HG02610 (cell line): ENCODE data around the gene HSPB1.
A peak's percentile ranks its signal among the peaks of the same experiment; 100 is the strongest.
"Not testable (repeated sequence)": the region's sequence is repeated elsewhere in the genome, so short reads cannot be mapped to it uniquely, and the experiment has no call there.

ENCODE experiments used
- ATAC-seq: cut with Tn5 transposase; IDR thresholded peaks from one replicate; pipeline ENCODE4 v1.9.1; 2021; ENCODE audit warnings: mild to moderate bottlenecking, moderate library complexity; ENCODE audit not compliant: unreplicated experiment

Gene HSPB1

GRCh38 chr7:76302347-76303201 lies at the start of gene HSPB1:
TSS of gene HSPB1 (plus strand) at chr7:76302673. CDS start at chr7:76302713, 40 bp downstream.
- peak; percentile 50 for ATAC-seq

DNA sequence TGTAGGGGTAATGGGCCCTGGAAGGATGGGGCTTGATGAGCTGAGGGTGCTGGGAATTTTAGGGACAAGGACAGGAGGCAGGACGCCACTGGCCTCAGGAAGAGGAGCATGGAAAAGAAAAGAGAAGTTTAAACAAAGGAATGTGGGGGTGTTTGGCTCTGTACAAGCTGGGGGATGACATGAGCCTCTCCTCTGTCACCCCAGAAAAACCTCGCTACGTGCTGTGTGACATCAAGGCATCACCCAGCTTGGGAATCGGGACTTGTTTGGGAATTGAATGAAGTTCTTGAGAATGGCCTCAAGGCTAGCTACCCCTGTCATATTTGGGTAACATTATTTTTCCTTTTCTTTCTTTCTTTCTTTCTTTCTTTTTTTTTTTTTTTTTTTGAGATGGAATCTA lies 47.7 kb upstream of the HSPB1 start:
- ATAC-seq: no peak

- no peak for ATAC-seq
Observed at GRCh38 chr7:76257973-76258372, 44.5 kb upstream of the HSPB1 start.

DNA sequence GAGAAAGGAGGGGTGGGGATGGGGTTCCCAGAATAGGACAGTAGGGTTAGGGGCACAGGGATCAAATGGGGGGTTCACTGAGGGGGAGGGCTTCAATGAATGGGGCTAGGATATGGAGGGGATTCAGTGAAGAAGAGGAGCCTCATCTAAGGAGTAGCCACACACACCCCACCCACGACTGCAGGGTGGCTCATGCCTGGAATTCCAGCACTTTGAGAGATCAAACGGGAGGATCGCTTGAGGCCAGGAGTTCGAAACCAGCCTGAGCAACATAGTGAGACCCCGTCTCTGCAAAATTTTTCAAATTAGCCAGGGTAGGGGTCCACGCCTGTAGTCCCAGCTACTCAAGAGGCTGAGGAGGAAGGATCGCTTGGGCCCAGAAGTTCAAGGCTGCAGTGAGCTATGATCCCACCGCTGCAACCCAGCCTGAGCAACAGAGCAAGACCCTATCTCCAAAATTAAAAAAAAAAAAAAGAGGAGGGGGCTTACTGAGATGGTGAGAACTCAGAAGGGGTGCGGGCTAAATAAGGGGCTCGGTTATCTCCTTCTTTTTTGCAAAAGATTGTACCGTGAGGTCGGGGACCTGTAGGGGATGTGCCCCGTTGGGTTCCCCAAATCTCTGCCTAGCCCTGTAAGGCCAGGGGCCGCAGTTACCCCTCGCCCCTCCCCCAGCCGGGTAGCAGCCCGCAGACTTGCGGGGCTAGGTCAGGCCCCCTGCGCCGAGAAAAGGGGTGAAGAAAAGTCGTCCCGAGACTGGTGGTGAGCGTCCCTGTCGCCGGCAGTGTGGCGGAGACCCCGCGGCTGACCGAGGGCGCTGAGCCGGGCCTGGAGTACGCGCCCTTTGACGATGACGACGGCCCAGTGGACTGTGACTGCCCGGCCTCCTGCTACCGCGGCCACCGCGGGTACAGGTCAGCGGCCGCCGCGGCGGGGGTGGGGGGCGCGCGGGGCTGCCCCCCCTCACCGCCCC lies 43.1 kb upstream of the HSPB1 start:
- no peak for ATAC-seq

- no peak for ATAC-seq
Observed at GRCh38 chr7:76260171-76260703, 42.2 kb upstream of the HSPB1 start.

- ATAC-seq: no peak
Observed at GRCh38 chr7:76261329-76261728, 41.1 kb upstream of the HSPB1 start.

DNA sequence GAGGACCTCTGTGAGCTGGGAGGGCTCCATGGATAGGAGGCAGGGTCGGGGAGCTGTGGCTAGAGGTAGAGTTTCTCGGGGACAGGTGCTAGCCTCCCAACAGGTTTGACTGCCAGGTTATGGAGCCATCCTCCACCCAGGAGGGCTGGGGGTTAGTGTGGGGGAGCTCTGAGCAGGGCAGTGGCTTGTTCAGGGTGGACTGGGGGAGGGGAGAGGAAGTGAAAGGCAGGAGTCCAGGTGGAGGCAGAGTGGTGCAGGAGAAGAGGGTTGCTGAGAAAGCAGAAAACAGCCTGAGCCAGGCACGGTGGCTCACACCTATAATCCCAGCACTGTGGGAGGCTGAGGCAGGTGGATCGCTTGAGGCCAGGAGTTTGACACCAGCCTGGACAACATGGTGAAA lies 40.5 kb upstream of the HSPB1 start:
- ATAC-seq: no peak

GRCh38 chr7:76262683-76263402 lies 39.6 kb upstream of the HSPB1 start:
- no peak for ATAC-seq

GRCh38 chr7:76265299-76265698 lies 37.2 kb upstream of the HSPB1 start:
- ATAC-seq: no peak

GRCh38 chr7:76267107-76267893 lies 35.2 kb upstream of the HSPB1 start:
- ATAC-seq: no peak

DNA sequence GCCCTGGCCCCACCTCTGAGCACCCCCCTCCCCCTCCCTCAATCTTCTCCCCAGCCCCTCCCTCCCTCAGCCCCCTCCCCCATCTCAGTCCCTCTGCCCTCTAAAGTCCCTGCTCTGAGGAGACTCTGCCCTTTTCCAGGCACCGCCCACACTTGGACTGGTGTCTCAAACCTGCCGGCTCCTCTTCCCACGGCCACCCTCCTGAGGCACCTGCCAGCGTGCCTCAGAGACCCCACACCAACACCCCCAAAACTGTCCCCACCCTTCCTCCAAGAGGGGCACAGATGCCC lies 34.6 kb upstream of the HSPB1 start:
- ATAC-seq: no peak

- ATAC-seq: no peak
Observed at GRCh38 chr7:76268376-76268775, 34.1 kb upstream of the HSPB1 start.

GRCh38 chr7:76269895-76270294 lies 32.6 kb upstream of the HSPB1 start:
- ATAC-seq: no peak

DNA sequence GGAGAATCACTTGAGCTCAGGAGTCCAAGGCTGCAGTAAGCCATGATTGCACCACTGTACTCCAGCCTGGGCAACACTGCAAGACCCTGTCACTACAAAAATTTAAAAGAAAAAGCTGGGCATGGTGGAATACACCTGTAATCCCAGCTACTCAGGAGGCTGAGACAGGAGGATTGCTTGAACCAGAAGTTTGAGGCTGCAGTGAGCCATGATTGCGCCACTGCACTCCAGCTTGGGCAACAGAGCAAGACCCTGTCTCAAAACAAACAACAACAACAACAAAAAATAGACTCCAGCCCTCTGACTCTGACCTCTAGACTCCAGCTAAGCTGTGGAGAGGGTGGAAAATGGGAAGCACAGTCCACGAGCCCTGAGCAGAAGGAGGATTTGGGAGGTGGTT lies 31.1 kb upstream of the HSPB1 start:
- not testable (repeated sequence) for ATAC-seq

GRCh38 chr7:76272142-76272541 lies 30.3 kb upstream of the HSPB1 start:
- no peak for ATAC-seq

DNA sequence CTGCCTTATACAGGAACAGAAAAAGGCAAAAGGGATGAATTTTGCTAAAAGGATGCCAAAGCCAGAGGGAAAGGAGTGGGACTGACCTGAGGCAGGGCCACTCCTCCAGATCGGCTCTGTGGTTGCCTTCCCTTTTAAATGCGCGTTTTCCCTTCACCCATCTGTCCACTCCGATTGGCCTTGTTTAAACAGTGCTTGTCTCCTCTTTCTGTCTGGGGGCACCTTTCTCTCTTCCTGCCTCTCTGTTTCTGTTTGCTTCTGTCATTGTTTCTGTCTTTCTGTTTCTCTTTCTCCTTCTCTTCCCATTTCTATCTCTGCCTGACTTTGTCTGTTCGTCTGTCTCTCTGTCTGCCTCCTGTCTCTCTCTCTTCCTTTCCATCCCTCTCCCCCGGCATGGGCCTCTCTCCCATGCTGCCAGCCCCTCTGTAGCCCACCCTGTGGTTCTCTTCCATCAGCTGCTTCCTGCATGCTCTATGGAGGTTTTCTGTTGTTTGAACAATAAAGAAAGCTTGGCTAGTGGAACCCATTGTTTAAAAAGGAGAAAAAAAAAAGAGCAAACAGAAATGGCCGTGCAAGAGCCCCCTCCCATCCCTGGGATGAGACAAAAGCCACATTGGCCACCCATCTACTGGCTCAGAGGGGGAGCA lies 29.5 kb upstream of the HSPB1 start:
- no peak for ATAC-seq

- ATAC-seq: no peak
Observed at GRCh38 chr7:76273503-76273902, 29.0 kb upstream of the HSPB1 start.

DNA sequence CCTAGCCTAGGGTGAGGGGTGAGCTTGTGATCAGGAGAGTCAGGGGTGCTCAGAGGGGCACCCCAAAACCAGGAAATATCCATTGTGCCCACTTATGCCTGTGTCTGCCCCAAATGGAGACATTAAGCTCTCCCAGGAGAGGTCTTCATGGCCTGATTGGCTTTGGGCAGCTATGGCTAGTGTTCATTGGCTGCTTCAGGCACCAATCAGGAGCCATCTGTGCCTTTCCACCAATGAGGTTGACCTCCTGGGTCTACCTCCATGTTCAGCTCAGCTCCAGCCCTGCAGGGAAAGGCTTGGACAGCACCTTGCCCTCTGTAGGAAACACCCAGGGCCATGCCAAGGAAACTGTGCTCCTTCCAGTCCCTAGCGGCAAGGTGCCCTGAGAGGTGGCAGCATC lies 23.9 kb upstream of the HSPB1 start:
- no peak for ATAC-seq

DNA sequence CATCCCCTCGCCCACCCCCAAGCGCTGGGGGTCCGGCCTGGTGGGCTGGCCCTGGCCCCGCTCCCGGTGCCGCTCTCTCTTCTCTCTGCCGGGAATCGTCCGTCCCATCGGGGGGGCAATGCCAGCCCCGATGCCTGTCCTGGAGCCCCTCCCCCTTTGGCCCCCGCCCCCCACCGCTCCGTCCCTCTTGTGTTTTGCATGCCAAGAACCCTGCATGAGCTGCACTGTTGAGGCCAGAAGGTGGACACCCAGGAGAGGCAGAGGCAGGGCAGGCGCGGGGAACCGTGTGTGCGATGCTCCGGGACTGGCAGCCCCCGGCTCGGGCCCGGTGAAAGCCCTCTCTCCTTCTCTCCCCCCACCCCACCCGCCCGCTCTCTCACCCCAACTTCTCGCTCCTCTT lies 22.1 kb upstream of the HSPB1 start:
- ATAC-seq: no peak
